Stimulated activated naive B cell treated with anti-CD40 and anti-IgM and Interleukin-4, amounts not matched to agents 10 μg/mL and 1 μg/mL and 100 μg/mL, for 72 hours (primary cell): Measurements from ENCODE around the gene PDE8B.

Experiments used
- ATAC-seq, 2 donors: fragments of 150-1000 bp; cut with Tn5 transposase; replicated peaks; 2 replicates each; pipeline ENCODE4 v1.10.0; 2021; ENCODE audit warnings: moderate library complexity in 1 of 2
- DNase-seq: peaks from one replicate; pipeline ENCODE4 v3.0.0; 2021
- H3K27ac Mint-ChIP-seq: one replicate; pipeline ENCODE4 v1.8.0; 2022; ENCODE audit warnings: mild to moderate bottlenecking, mixed read lengths
- H3K27me3 Mint-ChIP-seq, 2 donors: one replicate each; pipeline ENCODE4 v1.8.0; 2022; ENCODE audit warnings: mixed read lengths in 2 of 2
- H3K36me3 Mint-ChIP-seq, 2 donors: one replicate each; pipeline ENCODE4 v1.8.0; 2022; ENCODE audit warnings: mixed read lengths in 2 of 2, mild to moderate bottlenecking in 1 of 2
- H3K4me1 Mint-ChIP-seq, 2 donors: one replicate each; pipeline ENCODE4 v1.8.0; 2022; ENCODE audit warnings: mixed read lengths in 2 of 2, mild to moderate bottlenecking in 1 of 2
- H3K4me3 Mint-ChIP-seq, 2 donors: one replicate each; pipeline ENCODE4 v1.8.0; 2022; ENCODE audit warnings: mild to moderate bottlenecking in 2 of 2, mixed read lengths in 2 of 2, moderate library complexity in 1 of 2
- H3K9me3 Mint-ChIP-seq, 2 donors: one replicate each; pipeline ENCODE4 v1.8.0; 2022; ENCODE audit warnings: mixed read lengths in 2 of 2, mild to moderate bottlenecking in 1 of 2

The PDE8B gene

GRCh38 chr5:77343165-77343564 lies 132.7 kb downstream of the PDE8B start:
- H3K9me3 Mint-ChIP-seq: no peaks in the 10 kb centered on the region
- H3K4me3 Mint-ChIP-seq: no peak overlapping the region
- H3K4me1 Mint-ChIP-seq: no peaks in the 10 kb centered on the region
- no peaks in the 10 kb centered on the region for H3K27me3 Mint-ChIP-seq
- ATAC-seq (no peak), DNase-seq (no peak)
- no peak overlapping the region for H3K27ac Mint-ChIP-seq
- no peaks in the 10 kb centered on the region for H3K36me3 Mint-ChIP-seq

DNA sequence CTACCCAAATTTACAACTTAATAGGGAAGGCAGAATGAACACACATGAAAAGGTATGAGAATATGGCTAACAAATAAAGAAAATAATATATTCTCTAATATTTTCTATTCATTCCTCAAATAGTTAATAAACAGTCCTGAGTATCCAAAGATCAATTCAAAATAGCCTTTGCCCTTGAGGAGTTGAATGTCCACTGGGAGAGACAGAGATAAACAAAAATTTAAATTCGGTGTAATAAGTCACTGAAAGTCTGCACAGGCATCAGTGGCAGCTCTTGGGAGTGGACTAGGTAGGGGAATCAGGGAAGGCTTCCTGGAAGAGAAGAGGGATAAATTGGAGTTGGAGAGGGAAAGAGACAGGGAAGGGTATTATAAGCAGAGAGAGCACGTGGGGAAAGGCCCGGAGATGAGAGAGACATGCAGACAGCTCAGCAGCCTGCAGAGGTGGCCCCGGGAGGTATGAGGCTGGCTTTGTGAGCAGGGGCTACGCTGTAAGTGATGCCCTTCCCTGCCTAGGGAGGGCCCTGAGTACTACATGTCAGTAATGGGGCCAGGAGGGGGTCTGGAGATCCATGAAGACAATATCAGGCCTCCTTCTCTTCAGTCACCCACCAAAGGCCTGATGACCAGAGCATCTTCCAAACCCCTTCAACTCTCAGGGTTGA lies 137.1 kb downstream of the PDE8B start:
- Mint-ChIP-seq H3K4me3 (no peak overlapping the region), H3K27ac (no peak overlapping the region), H3K9me3 (no peaks in the 10 kb centered on the region), H3K36me3 (no peaks in the 10 kb centered on the region), H3K4me1 (no peaks in the 10 kb centered on the region), H3K27me3 (no peaks in the 10 kb centered on the region)
- DNase-seq (no peak), ATAC-seq (no peak)

DNA sequence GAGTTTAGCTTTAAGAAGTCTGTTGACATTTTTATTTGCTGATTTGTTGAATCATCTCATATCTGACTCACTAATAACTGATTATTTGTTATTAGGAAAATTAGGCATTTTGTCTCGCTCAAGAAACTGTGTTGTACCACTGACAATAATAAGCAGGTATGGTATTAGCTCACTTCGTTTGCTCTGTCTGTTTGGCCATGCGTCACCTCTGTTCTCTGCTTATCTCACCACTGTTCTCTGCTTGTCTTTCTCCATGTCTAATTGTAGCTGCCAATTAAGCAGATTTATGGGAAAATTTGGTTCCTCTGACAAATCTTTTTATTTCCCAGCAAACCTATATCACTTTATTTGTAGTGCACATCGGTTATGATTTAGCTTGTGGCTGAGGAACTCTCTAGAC lies 142.8 kb downstream of the PDE8B start:
- ATAC-seq (no peak), DNase-seq (no peak)
- H3K36me3 Mint-ChIP-seq: no peaks in the 10 kb centered on the region
- H3K27me3 Mint-ChIP-seq: no peaks in the 10 kb centered on the region
- H3K4me3 Mint-ChIP-seq: no peak overlapping the region
- no peak overlapping the region for H3K27ac Mint-ChIP-seq
- peaks cover 5 to 17% of the 10 kb centered on the region in 2 donors for H3K4me1 Mint-ChIP-seq
- peaks cover 0 to 1% of the 10 kb centered on the region in 2 donors for H3K9me3 Mint-ChIP-seq

DNA sequence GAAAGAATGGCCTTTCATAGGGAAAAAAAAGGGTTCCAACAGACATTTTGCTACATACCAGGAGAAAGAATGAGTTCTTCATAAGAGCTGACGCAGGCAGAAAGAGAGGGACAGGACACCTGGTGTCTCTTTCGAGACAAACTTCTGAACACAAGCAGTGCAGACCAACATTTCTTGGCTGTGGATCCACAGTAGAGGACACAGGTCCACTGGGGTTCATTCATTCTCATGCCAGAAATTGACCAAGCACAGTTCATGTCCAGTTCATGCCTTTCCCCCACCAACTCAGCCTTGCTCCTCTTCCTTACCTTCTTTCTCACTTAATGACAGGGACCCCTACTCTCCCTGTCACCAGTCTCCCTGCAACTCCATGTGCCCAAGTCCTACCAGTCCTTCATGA lies 144.0 kb downstream of the PDE8B start:
- Mint-ChIP-seq H3K9me3 (peaks cover 0 to 1% of the 10 kb centered on the region in 2 donors), H3K27me3 (no peaks in the 10 kb centered on the region), H3K4me1 (peaks cover 5 to 20% of the 10 kb centered on the region in 2 donors), H3K27ac (no peak overlapping the region), H3K36me3 (no peaks in the 10 kb centered on the region), H3K4me3 (no peak overlapping the region)
- ATAC-seq (no peak), DNase-seq (no peak)

GRCh38 chr5:77355080-77355479 lies 144.6 kb downstream of the PDE8B start:
- H3K36me3 Mint-ChIP-seq: no peaks in the 10 kb centered on the region
- peaks cover 5 to 20% of the 10 kb centered on the region in 2 donors for H3K4me1 Mint-ChIP-seq
- DNase-seq: no peak
- ATAC-seq: peak in 1 of 2 donors; percentile 16
- peaks cover 0 to 1% of the 10 kb centered on the region in 2 donors for H3K9me3 Mint-ChIP-seq
- no peak overlapping the region for H3K27ac Mint-ChIP-seq
- no peaks in the 10 kb centered on the region for H3K27me3 Mint-ChIP-seq
- no peak overlapping the region for H3K4me3 Mint-ChIP-seq

- no peak overlapping the region for H3K27ac Mint-ChIP-seq
- no peaks in the 10 kb centered on the region for H3K27me3 Mint-ChIP-seq
- DNase-seq (no peak), ATAC-seq (no peak)
- H3K9me3 Mint-ChIP-seq: peaks cover 0 to 1% of the 10 kb centered on the region in 2 donors
- no peaks in the 10 kb centered on the region for H3K36me3 Mint-ChIP-seq
- peaks cover 5 to 20% of the 10 kb centered on the region in 2 donors for H3K4me1 Mint-ChIP-seq
- H3K4me3 Mint-ChIP-seq: no peak overlapping the region
Observed at GRCh38 chr5:77355751-77356150, 145.3 kb downstream of the PDE8B start.

DNA sequence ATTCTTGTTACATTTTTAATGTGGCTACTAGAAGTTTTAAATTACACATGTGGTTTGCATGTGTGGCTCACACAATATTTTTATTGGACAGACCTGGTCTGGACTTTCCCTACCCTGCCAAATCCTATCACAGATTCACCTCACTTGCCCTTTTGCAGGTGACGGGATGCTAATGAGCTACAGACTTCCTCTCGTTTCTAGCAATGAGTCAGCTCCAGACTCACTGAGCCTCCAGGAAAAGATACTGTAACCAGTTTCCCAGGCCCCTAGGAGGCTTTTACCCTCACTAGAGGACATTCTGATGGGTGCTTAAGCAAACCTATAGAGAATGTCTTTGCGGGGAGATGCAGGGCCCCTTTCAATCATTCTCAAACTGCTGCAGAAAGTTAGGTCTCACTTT lies 146.3 kb downstream of the PDE8B start:
- Mint-ChIP-seq H3K27ac (no peak overlapping the region), H3K9me3 (peaks cover 0 to 1% of the 10 kb centered on the region in 2 donors), H3K4me3 (no peak overlapping the region), H3K27me3 (no peaks in the 10 kb centered on the region), H3K36me3 (no peaks in the 10 kb centered on the region), H3K4me1 (peaks cover 5 to 20% of the 10 kb centered on the region in 2 donors)
- DNase-seq (peak; percentile 33), ATAC-seq (peak; percentile 92 to 93)

- Mint-ChIP-seq H3K27me3 (no peaks in the 10 kb centered on the region), H3K36me3 (no peaks in the 10 kb centered on the region), H3K4me1 (peaks cover 5 to 20% of the 10 kb centered on the region in 2 donors), H3K9me3 (peaks cover 0 to 1% of the 10 kb centered on the region in 2 donors), H3K4me3 (no peak overlapping the region), H3K27ac (no peak overlapping the region)
- ATAC-seq: no peak
- DNase-seq: no peak
Observed at GRCh38 chr5:77358255-77359205, 148.1 kb downstream of the PDE8B start.

DNA sequence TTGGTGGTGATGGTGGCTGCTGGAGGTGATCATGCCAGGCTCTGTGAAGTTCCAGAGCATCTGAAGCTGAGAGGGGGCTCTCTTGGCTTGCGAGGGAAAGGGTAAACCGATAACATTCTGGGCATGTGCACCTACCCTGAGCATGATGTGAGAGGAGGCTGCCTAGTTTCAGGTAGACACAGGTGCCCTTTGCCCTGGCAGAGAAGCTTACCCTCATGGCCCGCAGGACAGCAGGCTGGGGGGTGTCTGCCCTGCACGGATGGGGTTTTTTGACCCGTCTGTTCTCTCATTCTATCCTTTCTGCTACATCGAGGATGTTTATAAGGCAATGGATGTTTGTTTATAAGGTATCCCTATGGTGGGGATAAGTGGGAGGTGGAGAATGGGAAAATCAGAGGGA lies 148.8 kb downstream of the PDE8B start:
- no peak for DNase-seq
- H3K36me3 Mint-ChIP-seq: no peaks in the 10 kb centered on the region
- peaks cover 0 to 1% of the 10 kb centered on the region in 2 donors for H3K9me3 Mint-ChIP-seq
- ATAC-seq: no peak
- H3K4me3 Mint-ChIP-seq: no peak overlapping the region
- H3K4me1 Mint-ChIP-seq: peaks cover 5 to 20% of the 10 kb centered on the region in 2 donors
- no peaks in the 10 kb centered on the region for H3K27me3 Mint-ChIP-seq
- no peak overlapping the region for H3K27ac Mint-ChIP-seq

DNA sequence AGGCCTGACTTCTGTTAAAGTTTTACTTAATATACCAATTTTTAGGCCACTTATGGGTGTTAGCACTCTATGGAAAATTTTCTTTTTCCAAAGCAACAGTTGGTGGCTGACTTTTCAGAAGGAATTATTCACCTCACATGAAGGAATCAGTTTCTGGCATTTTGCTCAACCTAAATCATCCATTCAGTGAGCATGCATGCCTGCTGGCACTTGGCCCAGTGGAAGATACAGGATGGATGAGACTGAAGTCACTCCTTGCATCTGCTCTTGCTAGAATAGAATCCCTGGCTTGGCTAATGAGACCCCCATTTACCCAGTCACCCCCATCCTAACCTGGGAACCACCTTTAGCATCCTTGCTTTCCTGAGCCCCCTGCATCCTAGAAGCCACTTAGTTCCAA lies 149.9 kb downstream of the PDE8B start:
- Mint-ChIP-seq H3K4me1 (peaks cover 5 to 20% of the 10 kb centered on the region in 2 donors), H3K4me3 (no peak overlapping the region), H3K27ac (no peak overlapping the region), H3K27me3 (no peaks in the 10 kb centered on the region), H3K36me3 (no peaks in the 10 kb centered on the region), H3K9me3 (peaks cover 0 to 1% of the 10 kb centered on the region in 2 donors)
- ATAC-seq (no peak), DNase-seq (no peak)

DNA sequence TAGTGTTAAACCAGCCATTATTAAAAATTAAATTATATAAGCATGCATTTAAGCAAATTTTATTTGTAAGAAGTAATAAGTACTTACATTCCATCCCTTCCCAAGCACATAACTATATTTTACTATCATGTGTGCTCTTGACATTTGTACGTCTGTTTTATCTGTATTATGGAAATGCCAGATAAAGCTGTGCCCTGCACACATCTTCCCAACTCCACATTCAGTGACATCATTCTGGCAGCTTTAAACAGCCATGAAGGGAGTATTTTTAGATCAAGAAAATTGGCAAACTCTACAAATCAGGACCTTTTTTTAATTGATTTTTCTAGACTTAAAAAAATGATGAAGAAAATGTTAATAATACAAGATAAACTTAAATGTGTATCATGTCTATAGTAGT lies 150.5 kb downstream of the PDE8B start:
- H3K36me3 Mint-ChIP-seq: no peaks in the 10 kb centered on the region
- H3K27ac Mint-ChIP-seq: no peak overlapping the region
- H3K9me3 Mint-ChIP-seq: peaks cover 0 to 1% of the 10 kb centered on the region in 2 donors
- no peak overlapping the region for H3K4me3 Mint-ChIP-seq
- H3K27me3 Mint-ChIP-seq: no peaks in the 10 kb centered on the region
- no peak for ATAC-seq
- H3K4me1 Mint-ChIP-seq: peaks cover 5 to 23% of the 10 kb centered on the region in 2 donors
- DNase-seq: no peak

- H3K36me3 Mint-ChIP-seq: no peaks in the 10 kb centered on the region
- H3K4me3 Mint-ChIP-seq: no peak overlapping the region
- H3K9me3 Mint-ChIP-seq: no peaks in the 10 kb centered on the region
- peaks cover 8 to 14% of the 10 kb centered on the region in 2 donors for H3K4me1 Mint-ChIP-seq
- no peak overlapping the region for H3K27ac Mint-ChIP-seq
- ATAC-seq (peak; percentile 63 to 67), DNase-seq (no peak)
- H3K27me3 Mint-ChIP-seq: no peaks in the 10 kb centered on the region
Observed at GRCh38 chr5:77366717-77367500, 156.4 kb downstream of the PDE8B start.

DNA sequence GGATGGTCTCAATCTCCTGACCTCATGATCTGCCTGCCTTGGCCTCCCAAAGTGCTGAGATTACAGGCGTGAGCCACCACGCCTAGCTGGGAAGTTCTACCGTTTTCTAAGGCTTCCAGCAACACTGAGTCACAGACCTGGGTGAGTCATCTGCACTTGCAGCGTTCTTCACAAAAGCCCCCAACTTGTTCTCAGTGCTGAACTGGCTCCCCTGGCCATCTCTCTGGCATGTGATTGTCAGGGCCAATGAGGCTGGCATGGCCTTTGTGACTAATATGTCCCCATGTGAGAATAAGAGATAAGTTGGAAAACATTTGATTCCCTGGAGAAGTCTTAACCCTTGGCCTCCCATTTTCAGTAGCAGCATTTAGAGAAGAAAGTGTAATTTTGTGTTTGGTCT lies 157.3 kb downstream of the PDE8B start:
- Mint-ChIP-seq H3K4me3 (no peak overlapping the region), H3K27ac (no peak overlapping the region), H3K27me3 (no peaks in the 10 kb centered on the region), H3K4me1 (peaks cover 8 to 14% of the 10 kb centered on the region in 2 donors), H3K9me3 (no peaks in the 10 kb centered on the region), H3K36me3 (no peaks in the 10 kb centered on the region)
- no peak for DNase-seq
- ATAC-seq: peak in 1 of 2 donors; percentile 34

DNA sequence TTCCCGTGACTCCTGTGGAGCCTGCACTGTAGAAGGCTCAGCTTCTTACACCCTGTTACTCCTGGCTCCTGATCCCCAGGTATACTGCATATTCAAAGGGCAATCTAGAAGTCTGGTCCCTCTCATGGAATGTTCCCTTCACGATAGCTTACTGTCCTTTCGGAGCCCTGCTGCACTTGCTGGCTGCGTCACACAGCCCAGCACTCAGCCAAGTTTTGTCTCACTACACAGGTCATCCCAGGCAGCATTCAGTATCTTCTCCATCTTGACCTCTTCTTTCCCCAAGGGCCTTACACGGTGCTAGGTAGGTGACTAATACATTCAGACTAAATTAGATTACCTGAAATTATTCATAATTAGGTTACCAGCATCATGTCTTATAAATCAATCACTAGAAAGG lies 157.9 kb downstream of the PDE8B start:
- ATAC-seq (no peak), DNase-seq (no peak)
- H3K27me3 Mint-ChIP-seq: no peaks in the 10 kb centered on the region
- H3K9me3 Mint-ChIP-seq: no peaks in the 10 kb centered on the region
- H3K4me3 Mint-ChIP-seq: no peak overlapping the region
- no peaks in the 10 kb centered on the region for H3K36me3 Mint-ChIP-seq
- no peak overlapping the region for H3K27ac Mint-ChIP-seq
- peaks cover 8 to 14% of the 10 kb centered on the region in 2 donors for H3K4me1 Mint-ChIP-seq
